HFFc6 (cell line): ENCODE measurements around the gene NPW. TPM values are rescaled to one million over a fixed set of nuclear protein-coding genes. Genes with fewer than 3 reads are reported as not detected.

ENCODE experiments used
- DNase-seq: peaks from one replicate; pipeline ENCODE4 v3.0.0-alpha.2; 2018
- H3K27ac Mint-ChIP-seq: 2 replicates; pipeline ENCODE4 v1.8.0; 2020; ENCODE audit warnings: mild to moderate bottlenecking, mixed read lengths
- H3K27me3 Mint-ChIP-seq: 2 replicates; pipeline ENCODE4 v1.8.0; 2021; ENCODE audit warnings: mild to moderate bottlenecking, moderate library complexity, mixed read lengths; ENCODE audit not compliant: insufficient read depth
- H3K36me3 Mint-ChIP-seq: 2 replicates; pipeline ENCODE4 v1.8.0; 2021; ENCODE audit warnings: low read depth, mixed read lengths
- H3K4me1 Mint-ChIP-seq: 2 replicates; pipeline ENCODE4 v1.8.0; 2020; ENCODE audit warnings: low read depth, mixed read lengths
- H3K4me3 Mint-ChIP-seq: 2 replicates; pipeline ENCODE4 v1.8.0; 2020; ENCODE audit warnings: mild to moderate bottlenecking, moderate library complexity, mixed read lengths
- H3K9me3 Mint-ChIP-seq: 2 replicates; pipeline ENCODE4 v1.8.0; 2020; ENCODE audit warnings: mild to moderate bottlenecking, mixed read lengths
- total RNA-seq, 6 experiments: library from RNA; stranded (reverse); fragmentation: NEBNext Ultra II Directional; extraction: Animal tissue kit (Norgen Biotek cat#: 25700); gene quantifications; 2 replicates in 1 of 6; 3 replicates in 5 of 6; pipeline ENCODE4 v1.2.3, GENCODE V29; 2021
- TF ChIP-seq, protein P1 (sequence below): fragments of 200-600 bp; sonication (generic); IDR thresholded peaks from 2 replicates; pipeline ENCODE4 v1.5.0; 2021; ENCODE audit warnings: antibody characterized with exemption, mild to moderate bottlenecking

Gene NPW
- total RNA-seq, 6 experiments from 2014 or later = 0.57 to 2.1 (median 1.4) TPM

DNA sequence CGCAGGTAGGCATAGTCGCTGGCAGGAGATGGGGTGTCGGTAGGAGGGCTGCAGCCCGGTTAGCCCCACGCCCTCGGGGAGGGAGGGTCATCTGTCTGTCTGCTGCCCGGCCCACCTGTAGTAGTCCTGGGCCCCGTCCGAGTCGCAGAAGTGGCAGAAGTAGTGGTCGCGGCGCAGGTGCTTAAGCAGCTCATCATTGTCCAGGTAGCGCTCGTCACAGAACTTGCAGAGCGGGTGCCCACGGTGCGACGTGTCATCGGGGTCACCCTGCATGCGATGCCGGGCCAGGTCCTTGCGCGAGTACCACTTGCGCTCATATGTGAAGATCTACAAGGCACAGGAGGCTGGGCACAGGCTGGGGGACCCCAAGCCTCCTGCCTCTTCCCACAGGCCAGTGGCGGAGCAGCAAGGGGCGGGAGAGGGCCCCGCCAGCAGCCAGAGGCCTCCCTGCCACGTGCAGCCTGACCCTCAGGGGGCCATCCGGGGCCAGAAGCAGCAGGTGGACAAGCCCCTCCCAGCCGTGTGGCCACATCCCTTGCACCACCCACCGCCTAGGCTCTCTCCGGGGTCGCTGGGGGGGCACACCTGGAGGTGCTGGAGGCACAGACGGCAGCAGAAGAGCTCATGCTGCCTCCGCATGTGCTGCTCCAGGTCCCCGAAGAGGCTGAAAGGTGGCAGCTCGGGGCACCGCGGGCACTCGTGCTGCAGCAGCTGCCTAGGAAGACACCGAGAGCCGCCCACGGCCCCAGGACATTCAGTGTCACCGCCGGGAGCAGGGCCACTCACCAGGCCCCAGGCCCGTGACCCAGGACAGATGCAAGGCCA, 17.0 kb upstream of the NPW start:
- Mint-ChIP-seq H3K27me3 (no peaks in the 10 kb centered on the region), H3K9me3 (no peaks in the 10 kb centered on the region), H3K27ac (no peak overlapping the region), H3K4me3 (no peak overlapping the region), H3K36me3 (peaks cover 5% of the 10 kb centered on the region; the same call in 1 of the 2 replicates), H3K4me1 (peaks cover 13% of the 10 kb centered on the region)
- no peak for DNase-seq
- TF ChIP-seq, protein P1, sequence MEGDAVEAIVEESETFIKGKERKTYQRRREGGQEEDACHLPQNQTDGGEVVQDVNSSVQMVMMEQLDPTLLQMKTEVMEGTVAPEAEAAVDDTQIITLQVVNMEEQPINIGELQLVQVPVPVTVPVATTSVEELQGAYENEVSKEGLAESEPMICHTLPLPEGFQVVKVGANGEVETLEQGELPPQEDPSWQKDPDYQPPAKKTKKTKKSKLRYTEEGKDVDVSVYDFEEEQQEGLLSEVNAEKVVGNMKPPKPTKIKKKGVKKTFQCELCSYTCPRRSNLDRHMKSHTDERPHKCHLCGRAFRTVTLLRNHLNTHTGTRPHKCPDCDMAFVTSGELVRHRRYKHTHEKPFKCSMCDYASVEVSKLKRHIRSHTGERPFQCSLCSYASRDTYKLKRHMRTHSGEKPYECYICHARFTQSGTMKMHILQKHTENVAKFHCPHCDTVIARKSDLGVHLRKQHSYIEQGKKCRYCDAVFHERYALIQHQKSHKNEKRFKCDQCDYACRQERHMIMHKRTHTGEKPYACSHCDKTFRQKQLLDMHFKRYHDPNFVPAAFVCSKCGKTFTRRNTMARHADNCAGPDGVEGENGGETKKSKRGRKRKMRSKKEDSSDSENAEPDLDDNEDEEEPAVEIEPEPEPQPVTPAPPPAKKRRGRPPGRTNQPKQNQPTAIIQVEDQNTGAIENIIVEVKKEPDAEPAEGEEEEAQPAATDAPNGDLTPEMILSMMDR = no peak

DNA sequence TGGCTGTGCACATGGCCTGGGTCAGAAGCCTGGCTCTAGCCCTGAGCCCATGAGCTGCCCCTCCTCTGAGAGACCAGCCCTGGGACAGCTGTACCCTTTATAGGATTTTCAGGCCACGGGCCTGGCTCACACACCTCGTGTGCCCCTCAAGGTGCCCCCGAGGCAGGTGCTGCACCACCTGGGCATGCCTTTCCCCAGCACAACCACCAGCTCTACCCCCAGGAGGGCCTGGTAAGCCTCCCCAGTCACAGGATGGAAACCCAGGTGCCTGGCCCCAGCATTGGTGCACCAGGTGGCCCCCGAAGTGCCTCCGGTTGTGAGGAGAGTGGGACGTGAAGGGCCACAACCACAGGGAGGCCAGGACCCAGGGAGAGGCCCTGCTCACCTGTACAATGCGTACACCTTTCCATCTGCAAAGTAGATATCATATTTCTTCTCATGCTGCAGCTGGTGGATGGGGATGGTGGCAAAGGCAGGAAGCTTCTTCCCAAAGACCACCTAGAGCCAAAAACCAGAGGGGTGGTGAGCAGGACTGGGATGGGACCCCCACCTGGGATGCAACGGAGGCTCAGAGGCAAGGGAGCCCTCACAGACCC, 16.3 kb upstream of the NPW start:
- no peak for DNase-seq
- Mint-ChIP-seq H3K9me3 (no peaks in the 10 kb centered on the region), H3K27me3 (no peaks in the 10 kb centered on the region), H3K4me3 (no peak overlapping the region), H3K27ac (no peak overlapping the region), H3K4me1 (peaks cover 15% of the 10 kb centered on the region), H3K36me3 (peaks cover 2% of the 10 kb centered on the region; the same call in 1 of the 2 replicates)
- TF ChIP-seq, protein P1 = no peak

DNA sequence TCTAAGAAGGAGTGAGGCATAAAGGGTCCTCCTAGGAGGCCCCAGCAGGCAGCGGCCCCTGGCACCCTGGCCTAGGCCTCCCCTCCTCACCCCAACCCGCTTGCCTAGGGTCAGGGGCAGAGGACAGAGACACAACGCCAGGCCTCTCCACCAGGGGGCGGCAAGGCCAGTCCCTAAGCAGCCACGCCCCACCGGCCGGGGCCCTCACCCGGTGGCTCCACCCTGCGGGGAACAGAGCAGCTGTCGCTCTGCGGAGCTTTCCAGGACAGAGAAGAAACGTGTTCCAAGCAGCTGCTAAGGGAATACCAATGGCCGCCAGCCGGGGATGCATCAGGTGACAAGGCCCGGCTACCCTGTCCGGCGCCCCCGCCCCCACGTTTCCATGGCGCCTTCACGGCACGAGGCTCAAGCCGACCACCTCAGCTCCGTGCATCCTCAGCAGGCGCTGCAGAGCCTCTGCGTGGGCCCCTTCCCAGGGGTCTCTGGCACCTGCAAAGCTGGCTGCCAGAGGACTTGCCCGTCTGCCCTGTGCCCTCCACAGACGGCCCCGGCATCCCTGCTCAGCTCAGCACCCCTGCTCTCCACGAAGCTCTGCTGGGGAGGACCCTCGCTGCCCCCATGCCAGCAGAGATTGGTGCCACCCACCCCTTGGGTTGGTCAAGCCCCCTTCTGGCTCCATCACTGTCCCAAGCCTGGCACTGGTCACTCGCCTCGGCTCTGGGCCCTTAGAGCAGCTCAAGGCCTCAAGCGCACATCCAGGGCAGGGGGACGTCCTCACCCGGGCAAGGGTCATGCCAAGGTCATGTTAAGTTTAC, 15.6 kb upstream of the NPW start:
- peaks cover 2% of the 10 kb centered on the region; the same call in 1 of the 2 replicates for H3K27me3 Mint-ChIP-seq
- H3K27ac Mint-ChIP-seq = no peak overlapping the region
- H3K9me3 Mint-ChIP-seq = no peaks in the 10 kb centered on the region
- TF ChIP-seq, protein P1 = peak; percentile 98
- no peak overlapping the region for H3K4me3 Mint-ChIP-seq
- peaks cover 19% of the 10 kb centered on the region for H3K4me1 Mint-ChIP-seq
- peaks cover 5% of the 10 kb centered on the region; the same call in 1 of the 2 replicates for H3K36me3 Mint-ChIP-seq
- peak; percentile 82 for DNase-seq

DNA sequence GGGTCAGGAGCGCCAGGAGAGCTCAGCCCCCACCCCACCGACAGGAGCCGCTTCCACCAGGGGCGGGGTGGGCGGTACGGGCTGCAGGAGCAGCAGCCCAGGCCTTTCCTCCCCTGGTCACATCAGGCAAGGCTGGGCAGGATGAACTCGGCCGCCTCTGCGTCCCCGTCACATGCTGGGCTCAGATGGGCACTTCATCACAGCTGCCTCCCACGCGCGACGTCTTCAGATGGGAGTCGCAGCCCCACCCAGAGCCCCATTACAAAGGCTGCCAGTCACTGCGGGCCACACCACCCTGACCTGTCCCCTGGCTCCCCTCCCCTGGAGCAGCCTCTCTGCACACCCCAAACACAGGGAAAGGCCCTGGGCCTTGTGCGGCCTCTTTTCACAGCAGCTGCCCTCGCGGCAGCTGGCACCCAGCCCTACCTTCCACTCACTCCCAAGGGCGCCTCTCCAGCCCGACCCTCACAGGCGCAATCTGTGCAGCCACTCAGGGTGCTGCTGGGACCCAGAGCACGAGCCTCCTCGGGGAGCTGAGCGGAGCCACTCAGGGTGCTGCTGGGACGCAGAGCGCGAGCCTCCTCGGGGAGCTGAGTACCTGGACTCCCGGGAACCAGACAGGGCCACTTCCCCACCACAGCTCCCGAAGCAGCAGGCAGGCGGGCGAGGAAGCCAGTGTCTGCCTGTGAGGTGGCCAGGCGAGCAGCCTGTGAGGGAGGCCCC, 14.6 kb upstream of the NPW start:
- no peak for DNase-seq
- H3K4me1 Mint-ChIP-seq = peaks cover 20% of the 10 kb centered on the region
- H3K9me3 Mint-ChIP-seq = no peaks in the 10 kb centered on the region
- H3K27me3 Mint-ChIP-seq = peaks cover 2% of the 10 kb centered on the region; the same call in 1 of the 2 replicates
- TF ChIP-seq, protein P1 = no peak
- peaks cover 5% of the 10 kb centered on the region; the same call in 1 of the 2 replicates for H3K36me3 Mint-ChIP-seq
- no peak overlapping the region for H3K27ac Mint-ChIP-seq
- H3K4me3 Mint-ChIP-seq = no peak overlapping the region

DNA sequence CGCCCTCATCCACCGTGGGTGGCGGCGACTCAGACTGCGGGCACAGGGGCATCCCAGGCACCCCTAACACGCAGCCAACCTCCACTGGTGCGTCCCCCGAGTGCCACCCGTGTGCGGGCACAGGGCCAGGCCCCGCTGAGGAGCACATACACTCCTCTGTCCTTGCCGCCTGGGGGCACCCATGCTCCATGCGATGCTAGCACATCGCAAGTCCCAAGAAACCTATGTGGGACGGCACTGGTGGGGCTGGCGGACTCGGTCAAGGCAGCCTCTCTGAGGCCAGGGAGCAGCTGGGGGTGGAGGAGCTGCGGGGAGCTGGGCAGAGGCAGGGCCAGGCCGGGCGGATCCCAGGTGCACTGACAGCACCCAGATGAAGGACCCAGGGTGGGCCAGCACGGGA, 13.9 kb upstream of the NPW start:
- Mint-ChIP-seq H3K36me3 (peaks cover 5% of the 10 kb centered on the region; the same call in 1 of the 2 replicates), H3K27ac (no peak overlapping the region), H3K4me3 (no peak overlapping the region), H3K9me3 (no peaks in the 10 kb centered on the region), H3K4me1 (peaks cover 26% of the 10 kb centered on the region), H3K27me3 (peaks cover 2% of the 10 kb centered on the region; the same call in 1 of the 2 replicates)
- DNase-seq = no peak
- TF ChIP-seq, protein P1 = no peak
